NCI-H748 treated with DMSO at 0.1 percent for 48 hours (cell line): ENCODE results near the gene BMP5.

Experiments used
- DNase-seq: peaks from one replicate; lab custom pipeline; 2025; lab: John Stamatoyannopoulos, UW

Gene BMP5

DNA sequence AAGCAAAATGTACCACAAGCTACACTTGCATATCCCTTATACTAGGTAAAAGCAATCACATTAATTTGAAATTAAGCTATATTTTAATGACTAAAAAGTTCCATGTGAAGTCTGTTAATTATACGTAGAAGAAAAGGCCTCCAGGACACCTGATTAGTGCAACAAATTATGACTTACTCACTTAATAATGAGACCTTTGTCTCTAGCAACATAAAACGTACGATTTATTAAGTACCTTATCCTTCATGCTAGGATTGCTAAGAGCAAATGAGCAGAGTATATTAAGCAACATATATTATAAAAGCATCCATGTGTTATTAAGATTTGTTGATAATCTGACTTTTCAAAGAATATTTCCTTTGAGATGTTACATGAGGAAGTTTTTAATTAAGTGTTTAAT lies 2.5 kb downstream of the BMP5 start:
- DNase-seq, result no peak

- no peak for DNase-seq
Observed at GRCh38 chr6:55870181-55870813, 5.1 kb downstream of the BMP5 start.

DNA sequence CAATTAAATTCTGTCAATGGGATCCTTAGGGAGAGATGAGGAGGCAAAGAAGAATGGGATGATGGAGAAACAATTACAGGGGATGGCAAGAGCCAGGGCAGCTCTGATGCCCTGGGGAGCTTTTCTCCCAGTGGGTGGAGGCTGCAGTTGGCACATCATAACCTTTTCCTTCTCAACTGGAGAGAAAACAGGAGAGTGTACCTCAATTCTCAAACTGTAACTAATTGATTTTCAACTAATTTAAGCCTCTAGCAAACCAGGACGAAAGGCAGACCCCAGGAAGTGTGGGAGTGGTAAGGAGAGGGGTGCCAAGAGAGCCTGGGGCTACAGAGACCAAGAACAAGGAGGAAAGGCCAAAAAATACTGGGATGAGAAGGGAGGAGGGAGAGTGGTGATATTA lies 5.7 kb downstream of the BMP5 start:
- DNase-seq, result no peak

- no peak for DNase-seq
Observed at GRCh38 chr6:55868771-55869479, 6.5 kb downstream of the BMP5 start.

DNA sequence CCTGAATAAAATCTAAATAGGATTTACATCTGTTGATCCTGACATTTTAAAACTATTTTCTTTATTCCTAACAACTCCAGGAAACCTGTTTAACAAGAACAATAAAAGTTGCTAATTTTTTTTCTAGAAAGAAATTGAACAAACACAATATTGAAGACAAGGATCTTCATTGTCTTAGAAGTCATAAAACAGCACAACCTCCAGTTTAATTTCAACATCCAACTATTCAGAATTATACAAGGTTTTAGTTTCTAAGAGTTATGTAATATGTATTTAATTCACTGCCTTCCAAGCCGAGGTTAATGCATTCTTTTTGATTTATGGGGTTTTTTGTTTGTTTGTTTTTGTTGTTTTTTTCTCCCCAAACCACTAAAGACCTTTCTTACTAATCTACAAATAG lies 7.2 kb downstream of the BMP5 start:
- DNase-seq, result no peak

DNA sequence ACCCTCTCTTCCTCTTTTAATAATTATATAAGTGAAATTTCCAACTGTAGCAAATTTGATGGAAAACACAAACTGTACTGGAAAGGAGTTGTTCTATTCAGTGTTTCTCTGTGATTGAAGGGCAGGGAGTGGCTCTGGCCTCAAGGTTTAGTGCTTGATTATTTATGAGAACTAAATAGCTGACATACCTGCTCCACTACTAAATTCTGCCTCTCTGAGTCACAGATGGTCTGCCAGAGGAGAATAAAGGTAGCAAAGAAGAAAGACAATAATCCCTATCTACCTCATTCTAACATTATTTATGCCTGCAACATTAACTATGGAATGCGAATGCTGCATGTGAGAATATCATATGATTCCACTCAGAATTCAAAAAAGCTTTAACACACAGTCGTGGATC lies 9.3 kb downstream of the BMP5 start:
- DNase-seq, result no peak

- DNase-seq, result no peak
Observed at GRCh38 chr6:55853008-55854001, 22.1 kb downstream of the BMP5 start.

DNA sequence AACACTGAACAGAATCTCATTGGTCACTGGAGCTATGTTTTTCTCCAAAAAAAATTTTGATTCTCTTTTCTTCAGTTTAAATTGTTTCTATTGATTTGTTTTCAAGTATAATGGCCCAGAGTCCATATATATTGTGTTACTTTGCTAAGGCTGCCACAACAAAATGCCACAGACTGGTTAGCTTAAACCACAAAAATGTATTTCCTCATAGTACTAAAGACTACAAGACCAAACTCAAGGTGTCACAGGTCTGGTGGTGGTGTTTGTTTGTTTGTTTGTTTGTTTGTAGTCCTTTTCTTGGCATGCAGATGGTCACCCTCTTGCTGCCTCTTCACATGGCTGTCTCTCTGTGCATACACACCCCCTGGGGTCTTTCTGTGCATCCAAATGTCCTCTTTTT lies 34.0 kb downstream of the BMP5 start:
- DNase-seq, result no peak

GRCh38 chr6:55839080-55839479 lies 36.3 kb downstream of the BMP5 start:
- no peak for DNase-seq

DNA sequence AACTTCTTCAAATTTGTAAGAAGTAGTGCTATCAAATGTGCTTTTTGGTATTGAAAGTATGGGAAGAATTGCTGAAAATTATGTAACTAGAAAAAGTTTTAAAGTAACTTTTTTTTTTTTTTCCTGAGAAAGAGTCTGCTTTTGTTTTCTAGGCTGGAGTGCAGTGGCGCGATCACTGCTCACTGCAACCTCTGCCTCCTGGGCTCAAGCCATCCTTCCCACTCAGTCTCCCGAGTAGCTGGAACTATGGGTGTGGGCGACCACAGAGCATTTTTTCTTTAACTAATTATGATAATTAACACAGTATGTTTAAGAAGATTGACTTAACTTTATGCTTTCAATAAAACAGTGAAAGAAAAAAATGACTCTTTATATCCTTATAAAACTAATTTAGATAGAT lies 38.4 kb downstream of the BMP5 start:
- DNase-seq, result no peak

DNA sequence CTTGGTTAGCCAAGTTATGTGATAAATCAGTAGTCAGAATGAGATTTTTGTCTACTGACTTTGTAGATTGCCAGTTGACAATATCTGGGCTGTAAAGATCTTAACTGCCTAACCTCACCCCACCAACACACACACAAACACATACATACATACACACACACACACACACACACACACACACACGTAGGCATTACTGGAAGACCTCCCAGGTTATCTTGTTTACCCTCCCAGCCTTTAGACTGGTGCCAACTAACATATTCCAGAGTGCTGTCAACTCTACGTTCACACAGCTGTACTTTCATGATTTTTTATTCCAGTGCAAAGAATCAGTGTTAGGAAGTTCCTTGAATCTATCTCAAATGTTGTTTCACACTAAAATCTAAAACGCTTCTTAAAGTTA lies 38.9 kb downstream of the BMP5 start:
- DNase-seq, result no peak

DNA sequence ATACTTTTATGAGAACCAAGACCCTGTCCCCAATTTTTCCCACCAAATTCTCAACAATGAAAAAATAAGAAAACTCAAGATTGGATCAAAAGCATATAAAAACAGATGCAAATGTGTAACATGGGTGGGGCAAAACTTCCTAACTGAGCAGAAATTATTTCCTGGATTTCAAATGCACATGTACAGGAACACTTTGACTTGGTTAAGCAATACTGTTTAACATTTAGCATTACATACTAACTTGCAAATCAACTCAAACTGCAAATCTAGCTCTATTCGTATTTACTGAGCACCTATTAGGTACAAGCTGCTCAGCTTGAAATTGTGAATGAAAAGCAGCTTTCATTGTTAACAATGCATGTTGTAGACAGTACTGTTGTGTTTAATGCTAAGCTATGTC lies 40.2 kb downstream of the BMP5 start:
- no peak for DNase-seq

DNA sequence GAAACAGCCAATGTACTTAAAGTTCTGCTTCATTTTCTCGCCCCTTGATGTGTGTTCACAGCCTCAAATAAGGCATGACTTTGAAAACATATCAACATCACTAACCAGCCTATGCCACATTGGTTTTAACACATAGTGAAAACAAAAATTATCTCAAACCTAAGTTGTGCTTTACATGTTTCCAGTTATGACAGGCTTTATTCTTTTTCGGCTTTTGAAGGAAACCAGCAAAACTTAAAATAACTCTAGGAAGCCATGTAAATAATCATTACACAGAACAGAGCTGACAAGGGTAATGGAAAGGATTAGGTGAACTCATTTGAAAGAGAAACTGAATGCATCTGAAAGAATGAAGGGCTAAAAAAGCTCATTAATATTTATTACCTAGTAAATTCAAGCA lies 42.1 kb downstream of the BMP5 start:
- DNase-seq, result no peak

DNA sequence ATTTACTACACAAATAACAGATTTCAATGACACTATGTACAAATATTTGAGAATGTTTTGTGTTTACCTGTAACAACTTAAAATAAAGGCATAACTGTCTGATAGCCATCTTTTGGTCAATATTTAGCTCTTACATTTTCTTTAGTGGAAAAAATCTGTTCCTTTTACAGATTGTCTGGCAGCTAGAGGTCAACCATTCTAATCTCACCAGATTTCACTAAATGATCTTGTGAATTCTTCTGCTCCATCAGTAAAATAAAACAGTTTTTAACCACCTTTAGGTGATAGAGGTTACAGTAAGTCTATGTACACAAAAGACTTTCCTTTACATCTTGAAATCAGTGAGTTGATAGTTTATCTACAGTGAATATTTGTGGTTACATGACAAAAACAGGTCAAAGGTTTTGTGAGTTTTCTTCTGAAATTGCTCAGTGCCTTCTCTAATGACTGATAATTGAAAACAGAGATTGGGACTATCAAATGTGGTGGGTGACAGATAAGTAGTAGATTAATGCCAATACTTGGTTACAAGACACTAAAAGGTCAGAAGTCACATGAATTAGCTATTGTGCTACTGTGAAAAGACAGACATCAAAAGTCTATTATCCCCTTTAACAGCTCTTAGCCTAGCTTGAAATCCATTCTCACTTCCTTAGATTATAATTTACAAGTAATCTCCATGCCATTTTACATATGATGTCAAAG lies 47.4 kb downstream of the BMP5 start:
- no peak for DNase-seq

DNA sequence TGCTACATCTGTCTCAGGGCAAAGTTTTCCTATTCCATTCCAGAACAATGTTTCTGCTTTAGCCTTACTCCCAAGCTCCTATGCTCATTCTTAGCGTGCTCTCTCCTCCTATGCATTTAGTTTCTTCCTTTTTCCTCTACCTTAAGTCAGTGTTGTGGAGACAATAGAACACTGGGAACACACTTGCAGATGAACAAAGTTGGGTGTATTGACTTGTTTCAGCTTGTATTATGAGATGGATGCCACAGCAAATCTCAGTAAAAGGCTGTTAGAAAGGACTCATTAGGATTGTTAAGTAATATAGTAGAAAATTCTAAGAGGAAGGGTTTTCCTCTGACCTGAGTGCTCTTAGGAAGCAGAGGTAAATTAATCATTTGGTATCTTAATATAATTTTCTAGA lies 48.4 kb downstream of the BMP5 start:
- DNase-seq, result no peak

- no peak for DNase-seq
Observed at GRCh38 chr6:55825402-55826051, 49.9 kb downstream of the BMP5 start.

- DNase-seq, result no peak
Observed at GRCh38 chr6:55822815-55823214, 52.6 kb downstream of the BMP5 start.

DNA sequence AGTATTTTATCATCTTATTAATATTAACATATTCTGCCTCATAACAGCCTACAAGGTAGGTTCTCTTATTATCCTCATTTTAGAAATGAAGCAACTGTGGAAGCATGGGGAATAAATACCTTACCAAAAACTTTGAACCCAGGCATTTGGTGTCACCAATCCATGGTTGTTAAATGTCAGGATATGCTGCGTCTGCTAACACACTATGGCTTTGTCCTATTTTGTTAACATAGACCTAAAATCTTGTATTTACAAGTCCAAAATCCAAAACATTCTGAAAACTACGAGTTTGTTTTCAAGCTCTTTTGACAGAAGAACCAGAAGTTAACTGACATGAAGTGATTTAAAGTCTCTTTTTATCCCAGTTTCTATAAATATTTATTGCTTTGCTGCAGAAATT lies 53.4 kb downstream of the BMP5 start:
- no peak for DNase-seq

GRCh38 chr6:55820696-55821095 lies 54.7 kb downstream of the BMP5 start:
- DNase-seq, result no peak

DNA sequence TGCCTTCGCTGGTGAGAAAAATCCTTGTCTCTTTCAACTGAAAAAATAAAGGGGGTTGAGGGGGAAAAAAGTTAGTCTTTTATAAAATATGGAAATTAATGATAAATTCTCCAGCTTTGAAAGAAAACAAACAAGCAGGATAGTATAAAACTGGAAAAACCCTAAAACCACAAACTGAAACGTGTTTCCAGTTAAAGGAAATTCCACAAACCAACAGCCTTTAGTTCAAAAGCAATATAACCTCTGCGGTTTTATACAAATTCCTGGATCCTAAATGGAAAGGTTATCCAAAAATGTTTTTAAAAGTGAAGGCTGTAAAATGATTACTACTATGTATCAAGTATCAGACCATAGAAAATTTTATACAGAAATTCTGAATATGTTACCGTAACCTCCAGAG lies 55.6 kb downstream of the BMP5 start:
- DNase-seq, result no peak

DNA sequence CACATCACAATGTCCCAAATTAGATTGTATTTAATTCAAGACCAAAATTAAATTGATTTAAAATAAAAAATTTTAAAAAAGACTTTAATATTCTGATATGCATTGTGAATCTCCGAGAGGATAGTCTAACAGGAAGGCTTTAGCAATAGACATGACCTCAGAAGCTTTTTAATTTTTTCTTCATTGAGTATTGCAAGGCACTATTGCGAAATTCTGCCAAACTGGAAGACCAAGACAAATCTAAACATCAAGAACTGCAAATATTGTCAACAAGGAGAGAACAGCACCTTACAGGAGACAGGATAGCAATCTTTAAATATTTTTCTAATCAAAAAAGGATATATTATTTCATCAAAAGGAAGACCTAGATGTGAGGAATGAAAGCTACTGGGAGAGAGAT lies 56.9 kb downstream of the BMP5 start:
- no peak for DNase-seq

DNA sequence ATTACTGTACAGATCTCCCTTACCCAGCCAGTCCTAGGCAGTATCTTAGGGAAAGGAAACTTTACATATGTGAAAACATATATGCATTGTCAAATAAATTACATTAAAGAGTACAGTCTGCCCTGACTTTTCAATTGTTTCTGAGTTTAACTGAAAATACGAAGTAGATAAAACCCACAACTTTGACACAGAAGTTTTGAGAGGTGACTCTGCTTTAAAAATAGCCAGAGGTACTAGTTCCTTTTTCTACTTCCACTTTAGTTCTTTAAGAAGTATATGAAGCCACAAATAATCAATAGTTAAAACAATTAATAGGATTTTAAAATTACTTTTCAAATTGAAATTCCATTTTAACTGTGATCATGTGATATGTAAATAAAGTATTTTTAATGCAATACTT lies 62.9 kb downstream of the BMP5 start:
- no peak for DNase-seq
